ENCODE data around the gene FRYL.
"Not testable (repeated sequence)": the region's sequence is repeated elsewhere in the genome, so short reads cannot be mapped to it uniquely, and the experiment has no call there.

The FRYL gene

DNA sequence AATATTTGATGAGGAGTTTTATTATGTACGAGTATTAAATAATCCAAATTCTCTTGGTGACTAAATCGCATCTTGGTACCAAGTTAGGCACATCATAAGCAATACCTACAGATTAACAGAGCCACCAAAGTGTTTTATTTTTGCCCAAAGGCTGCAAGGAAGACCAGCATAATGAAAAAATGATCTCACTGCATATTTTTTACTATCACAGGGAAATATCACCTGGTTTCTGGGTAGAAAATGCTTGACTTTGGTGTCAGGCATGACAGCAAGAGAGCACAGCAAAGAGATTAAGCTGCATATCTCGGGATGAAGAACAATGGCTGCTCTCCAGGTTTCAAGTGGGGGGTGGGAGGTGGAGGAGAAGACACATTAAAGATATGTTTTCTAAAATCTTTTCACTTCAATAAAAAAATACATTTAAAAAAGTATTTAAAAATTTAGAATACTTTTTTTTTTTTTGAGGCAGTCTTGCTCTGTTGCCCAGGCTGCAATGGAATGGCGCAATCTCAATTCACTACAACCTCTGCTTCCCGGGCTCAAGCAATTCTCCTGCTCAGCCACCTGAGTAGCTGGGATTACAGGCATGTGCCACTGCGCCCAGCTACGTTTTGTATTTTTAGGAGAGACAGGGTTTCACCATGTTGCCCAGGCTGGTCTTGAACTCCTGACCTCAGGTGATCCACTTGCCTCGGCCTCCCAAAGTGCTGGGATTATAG is 86.1 kb downstream of the FRYL start:
- no peak for DNase-seq

DNA sequence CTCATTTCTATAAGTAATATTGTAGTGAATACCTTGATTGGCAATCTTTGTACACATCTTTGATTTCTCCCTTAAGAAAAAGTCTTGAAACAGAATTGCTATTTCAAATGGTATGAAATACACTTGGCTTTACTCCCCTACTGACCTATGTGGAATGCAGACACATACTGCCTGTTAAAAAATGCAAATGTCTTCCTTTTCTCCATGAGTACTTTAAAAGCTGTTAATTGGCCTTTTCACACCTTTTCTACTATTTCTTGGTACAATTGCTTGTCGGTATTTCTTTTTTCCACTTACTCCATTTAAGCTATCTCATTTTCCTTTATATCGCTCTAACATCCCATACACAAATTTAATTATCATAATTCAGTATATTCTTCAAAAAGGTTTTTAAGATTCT is 87.2 kb downstream of the FRYL start:
- DNase-seq: no peak

DNA sequence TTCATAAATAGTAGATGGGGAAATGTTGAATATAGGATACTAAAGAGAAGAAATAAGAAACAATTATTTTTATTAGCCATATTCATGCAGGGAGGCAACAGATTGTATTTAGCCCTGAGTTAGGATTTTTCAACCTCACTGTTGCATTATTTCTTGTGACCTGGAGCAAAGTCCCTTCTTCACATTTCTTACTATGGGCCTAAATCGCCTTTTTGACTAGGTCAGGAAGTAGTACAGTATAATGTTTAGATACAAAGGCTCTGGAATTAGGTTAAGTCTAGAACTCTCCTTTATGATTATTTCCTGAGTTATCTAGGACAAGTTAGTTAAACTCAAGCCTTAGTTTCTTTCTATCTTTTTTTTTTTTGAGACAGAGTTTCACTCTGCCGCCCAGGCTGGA is 88.0 kb downstream of the FRYL start:
- DNase-seq: no peak

DNA sequence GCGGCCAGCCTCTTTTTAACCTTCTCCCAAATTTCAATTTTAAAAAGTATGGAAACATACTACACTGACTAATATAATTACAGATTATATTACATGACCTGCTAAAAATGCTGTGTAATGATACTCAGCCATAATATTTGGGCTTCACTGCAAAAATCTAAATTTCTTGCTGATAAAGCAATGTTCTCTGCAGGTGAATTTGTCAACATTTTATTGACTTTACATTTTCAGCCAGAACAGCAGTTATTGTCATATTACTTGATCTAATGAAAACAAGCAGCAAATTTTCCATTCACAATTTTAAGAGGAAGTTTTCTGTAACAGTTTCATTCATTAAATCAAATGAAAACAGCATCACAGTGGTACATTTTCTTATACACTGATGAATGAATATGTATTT is 91.1 kb downstream of the FRYL start:
- no peak for DNase-seq

DNA sequence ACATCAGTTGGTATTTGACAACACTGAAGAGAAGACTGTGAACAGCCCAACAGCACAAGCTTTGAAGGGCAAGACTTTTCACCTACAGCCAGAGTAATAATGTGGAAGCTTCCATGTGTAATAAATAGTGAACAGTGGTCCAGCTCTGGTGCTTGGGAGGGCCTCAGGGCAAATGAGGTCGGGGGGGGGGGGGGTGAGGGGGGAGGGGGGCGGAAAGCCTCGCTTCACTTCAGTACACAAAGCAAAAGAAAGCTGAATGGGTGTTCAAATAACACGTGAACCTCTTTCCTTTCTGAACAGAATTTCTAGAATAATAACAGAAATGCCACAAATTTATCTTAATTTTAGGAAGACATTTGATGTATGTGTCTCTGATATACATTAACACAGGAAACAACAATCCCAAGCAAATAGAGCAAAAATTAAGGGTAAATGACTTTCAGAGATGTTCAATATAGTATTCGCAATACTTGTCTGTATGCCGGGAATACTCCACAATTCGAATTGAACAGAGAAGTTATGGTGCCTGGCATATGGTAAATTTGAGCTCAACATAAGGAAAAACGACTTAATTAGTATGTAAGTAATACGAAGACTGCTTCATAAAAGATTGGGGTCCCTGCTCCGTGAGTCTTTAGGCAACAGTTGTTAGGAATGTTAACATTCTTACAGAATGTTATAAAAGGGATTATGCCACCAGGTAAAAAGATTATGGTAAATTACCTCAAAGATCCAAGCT is 92.6 kb downstream of the FRYL start:
- no peak for DNase-seq

DNA sequence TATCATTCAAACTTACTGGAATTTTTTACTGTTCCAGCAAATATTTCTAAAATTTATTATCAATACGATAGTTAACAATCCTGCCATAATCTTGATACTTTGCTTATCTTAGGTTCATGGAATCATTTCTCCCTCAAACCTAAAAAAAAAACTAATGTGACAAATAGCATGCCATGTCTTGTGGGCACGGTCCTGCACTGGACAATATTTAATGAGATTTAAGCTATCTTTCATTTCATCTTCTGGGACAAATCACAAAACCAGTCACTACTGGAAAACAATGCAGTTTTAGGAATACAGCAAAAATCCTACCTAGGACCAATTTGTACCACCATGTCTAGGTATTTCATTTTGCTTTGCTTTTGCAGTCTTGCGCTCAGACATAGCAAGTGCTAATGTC is 93.7 kb downstream of the FRYL start:
- no peak for DNase-seq

DNA sequence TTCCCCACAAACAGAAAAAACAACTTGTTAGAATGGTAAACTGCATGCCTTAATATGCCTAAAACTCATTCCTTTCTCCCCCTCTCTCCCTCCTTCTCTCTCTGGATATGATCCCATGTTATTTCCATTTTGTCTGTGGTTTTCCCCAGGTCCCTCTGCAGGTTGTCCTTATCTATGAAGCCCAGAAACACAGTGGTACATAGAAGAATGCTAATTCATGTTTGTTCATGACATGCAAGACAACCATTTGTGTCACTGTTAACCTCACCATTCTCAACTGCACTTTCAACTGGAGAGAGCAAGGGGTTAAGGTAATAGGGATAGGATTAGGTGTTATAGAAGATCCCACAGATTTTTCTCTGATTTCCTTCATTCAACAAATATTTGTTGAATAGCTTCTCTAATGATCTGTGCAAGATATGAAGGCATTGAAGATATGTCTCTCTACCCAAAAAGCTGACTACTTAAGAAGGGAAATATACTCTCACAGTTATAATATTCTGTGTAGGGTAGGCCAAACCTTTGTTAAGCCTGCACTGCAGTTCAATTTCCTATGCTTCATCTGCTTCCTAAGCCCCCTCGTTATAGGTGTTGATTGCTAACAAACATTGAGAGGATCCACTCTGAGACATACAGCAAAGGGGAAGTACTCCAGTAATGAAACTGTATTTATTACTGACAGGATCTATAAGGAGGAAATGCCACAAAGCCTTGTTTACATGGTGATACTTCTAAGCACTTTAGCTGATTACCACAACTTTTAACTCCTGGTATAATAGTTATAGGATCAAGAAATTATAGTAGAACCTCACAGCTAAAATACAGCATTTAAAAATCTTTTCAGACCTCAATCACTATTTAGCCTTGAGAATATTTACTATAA is 96.1 kb downstream of the FRYL start:
- DNase-seq: no peak

DNA sequence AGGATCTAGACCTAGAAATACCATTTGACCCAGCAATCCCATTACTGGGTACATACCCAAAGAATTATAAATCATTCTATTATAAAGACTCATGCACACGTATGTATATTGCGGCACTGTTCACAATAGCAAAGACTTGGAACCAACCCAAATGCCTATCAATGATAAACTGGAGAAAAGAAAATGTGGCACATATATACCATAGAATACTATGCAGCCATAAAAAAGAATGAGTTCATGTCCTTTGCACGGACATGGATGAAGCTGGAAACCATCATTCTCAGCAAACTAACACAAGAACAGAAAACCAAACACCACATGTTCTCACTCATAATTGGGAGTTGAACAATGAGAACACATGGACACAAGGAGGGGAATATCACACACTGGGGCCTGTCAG is 97.2 kb downstream of the FRYL start:
- not testable (repeated sequence) for DNase-seq

DNA sequence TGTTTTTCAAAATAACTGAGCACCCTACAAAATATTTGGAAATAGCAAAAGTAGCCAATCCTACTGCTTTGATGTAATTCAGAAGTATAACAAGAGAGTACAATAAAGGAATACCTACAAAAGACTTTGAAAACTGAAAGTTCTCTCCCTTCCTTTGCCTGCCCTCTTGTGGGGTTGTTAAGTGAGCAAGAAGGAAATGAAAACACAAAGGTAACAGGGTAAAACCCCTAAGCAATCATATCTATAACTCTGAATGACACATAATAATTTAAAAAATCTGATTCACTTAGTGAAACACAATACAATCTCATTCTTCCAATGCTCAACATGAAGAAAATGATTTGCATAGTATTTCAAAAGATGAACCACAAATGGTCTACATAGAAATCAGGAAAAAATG is 98.2 kb downstream of the FRYL start:
- peak; percentile 49 for DNase-seq

DNA sequence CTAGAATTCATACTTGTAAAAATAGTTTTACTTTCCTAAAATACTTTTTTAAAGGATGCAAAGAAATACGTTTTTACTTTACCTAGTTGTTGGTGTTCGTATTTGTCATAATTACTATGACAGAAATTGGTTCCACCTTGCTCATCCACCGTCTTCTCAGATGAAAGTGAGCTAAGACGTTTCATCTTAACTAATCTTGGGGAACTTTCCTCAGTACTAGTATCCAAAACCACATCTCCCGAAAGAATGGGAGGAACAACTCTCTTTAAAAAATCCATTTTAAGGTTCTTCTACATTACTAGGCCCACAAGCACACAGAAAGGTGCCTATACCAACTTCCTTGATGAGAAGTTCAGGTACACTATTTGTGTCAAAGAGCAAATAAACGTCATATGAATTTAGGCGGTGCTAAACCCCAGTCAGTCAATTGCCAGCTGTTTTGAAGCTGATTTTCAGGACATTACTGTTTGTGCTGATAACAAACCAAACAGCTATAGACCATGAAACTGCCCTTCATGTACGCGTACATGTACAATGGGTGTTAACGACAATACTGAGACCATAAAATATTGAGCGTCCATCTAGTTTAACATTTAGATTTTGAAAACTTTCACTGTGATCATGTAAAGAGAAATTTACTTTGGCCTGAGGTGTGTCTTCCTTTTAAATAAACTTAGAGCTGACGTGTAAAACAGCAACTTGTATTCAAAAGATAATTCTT is 99.1 kb downstream of the FRYL start:
- DNase-seq: no peak

DNA sequence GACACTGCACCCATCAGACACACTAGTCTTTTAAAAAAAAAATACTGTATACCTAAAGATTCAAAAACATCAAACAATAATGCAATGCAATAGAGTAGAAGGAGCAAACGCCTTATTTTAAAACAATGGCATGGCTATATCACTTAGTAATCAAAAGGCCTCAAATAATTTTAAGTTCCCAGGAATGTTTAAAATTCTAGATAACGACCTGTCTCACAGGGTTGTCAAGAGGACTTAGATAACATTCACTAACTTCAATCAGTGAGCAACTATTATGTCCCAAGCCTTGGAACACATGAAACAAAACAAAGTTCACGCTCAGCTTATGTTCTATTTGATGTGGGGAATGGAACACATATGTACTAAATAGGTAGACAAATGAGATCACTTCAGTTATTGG is 106.5 kb downstream of the FRYL start:
- no peak for DNase-seq

DNA sequence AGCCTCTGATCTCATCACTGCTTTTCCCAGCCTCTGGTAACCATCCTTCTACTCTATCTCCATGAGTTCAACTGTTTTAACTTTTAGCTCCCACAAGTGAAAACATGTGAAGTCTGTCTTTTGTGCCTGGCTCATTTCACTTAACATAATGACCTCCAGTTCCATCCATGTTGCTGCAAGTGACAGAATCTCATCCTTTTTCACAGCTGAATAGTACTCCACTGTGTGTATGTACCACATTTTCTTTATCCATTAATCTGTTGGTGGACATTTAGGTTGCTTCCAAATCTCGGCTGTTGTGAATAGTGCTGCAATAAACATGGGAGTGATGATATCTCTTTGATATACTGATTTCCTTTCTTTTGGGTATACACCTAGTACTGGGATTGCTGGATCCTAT is 109.5 kb downstream of the FRYL start:
- DNase-seq: no peak

DNA sequence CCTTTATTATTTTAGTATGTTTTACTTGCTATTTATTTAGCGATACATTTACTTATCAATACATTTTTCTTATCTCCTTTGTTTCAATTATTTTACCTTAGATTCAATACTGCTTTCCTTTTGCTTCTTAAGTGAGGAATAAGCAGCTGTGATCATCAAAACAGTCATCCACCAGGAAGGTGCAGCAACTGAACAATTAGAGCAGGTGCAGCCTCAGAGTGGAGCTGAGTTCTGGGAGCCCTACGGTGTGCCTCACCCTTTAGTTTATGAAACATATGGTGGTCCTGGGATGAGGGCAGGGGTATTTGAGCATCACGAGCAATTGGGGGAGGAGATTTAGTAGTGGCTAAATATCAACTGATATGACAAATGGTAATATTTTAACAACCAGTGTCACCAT is 111.0 kb downstream of the FRYL start:
- no peak for DNase-seq

DNA sequence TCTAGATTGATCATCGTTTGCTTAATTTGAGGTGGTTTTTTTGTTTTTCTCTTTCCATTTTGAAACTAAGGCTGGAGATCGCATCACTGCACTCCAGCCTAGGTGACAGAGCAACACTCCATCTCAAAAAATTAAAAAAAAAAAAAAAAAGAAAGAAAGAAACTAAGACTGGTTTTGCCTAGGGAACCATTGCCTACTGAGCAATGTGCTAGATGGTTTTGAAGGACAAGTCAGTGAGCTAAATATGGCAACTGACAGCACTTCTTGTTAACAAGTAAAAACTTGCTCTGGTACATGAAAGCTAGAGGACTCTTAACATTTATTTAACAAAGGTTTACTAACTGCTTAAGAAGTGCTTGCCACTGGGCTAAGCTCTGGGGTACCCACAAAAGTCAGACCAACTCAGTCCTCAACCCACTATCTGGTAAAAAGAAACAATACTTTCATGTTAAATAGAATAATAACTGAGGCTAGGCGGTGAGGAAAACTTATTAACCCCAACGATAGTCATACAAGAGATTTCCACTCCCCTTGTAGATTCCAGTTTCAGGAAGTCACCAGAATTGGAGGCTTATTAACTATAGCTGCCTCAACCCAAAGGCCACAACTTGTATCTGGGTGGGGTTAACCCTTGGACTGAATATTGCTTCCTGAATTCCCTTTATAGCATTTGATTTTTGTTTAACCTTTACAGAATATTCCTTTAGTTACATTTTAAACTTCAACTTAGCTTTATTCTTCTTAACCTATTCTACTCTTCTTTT is 111.6 kb downstream of the FRYL start:
- DNase-seq: no peak

DNA sequence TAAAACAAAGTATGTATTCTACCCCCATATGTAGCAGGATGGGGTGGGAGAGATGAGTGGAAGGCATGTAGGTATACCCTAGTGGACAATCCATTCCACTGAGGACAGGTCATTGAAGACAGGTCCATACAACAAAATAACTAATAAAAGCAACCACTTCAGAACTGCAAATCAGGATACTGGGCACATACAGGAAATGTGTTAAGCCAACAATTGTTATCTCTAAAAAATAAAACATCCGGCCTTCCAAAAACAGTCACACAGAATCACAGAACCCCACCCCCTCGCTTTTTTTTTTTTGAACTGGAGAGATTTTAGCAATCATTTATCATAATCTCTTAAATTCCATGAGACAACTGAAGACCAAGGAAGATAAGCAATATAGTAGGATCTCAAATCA is 112.9 kb downstream of the FRYL start:
- DNase-seq: no peak

DNA sequence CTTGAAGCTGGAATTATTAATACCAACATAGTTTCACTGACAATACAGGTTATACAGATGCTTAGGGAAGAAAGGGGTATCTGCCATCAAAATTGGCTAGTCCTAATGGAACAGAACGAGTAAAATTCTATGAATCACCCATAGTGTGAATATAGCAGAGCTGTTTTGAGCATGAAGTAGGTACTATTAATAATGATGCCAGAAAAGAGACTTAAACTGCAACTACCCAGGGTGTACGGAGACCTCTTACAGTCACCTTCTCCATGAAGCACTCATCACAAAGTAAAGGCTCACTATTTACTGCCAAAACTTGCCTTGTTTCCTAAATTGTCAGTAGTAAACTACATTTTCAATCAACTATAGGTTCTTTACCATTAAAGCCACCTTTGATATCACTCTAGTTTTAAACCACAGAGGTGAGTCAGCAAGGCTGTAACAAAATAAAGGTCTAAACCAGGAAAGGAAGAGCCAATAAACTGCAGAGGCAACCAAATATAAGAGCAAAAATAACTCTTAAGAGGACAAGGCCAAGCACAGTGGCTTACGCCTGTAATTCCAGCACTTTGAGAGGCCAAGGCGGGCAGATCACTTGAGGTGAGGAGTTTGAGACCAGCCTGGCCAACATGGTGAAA is 114.4 kb downstream of the FRYL start:
- no peak for DNase-seq

DNA sequence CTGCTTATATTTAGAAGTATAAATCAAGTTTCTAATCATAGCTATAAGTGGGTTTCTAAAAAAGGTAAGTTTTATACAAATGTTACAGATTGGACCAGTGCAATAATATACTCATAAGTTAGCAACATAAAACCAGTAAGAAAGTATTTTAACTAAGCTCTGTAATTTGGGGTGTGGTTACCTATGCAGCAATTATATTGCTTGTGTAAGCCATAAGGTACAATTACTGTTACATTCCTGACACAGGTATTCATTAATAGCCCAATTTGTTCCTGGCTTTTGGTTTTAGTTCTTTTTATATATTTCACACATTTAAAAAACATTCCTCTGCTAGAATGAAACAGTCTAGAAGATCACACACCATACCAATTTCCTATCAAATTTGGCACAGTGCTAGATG is 115.1 kb downstream of the FRYL start:
- DNase-seq: no peak

DNA sequence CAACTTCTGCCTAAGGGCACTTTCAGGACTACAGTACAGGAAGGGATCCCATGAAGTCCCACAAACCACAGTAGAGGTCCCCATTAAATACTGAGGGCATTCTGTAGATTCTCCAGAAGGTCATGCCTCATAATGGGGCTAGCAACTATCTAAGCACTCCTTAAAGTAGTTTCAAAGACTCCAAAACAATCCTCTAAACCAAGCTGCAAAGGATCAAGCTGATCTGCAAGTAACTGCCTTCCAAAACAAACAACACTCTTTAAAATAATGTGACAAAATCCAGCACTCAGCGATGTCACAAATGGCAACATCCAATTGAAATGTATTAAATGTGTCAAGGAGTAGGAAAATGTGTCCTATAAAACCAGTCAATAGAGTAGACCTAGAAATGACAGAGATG is 118.7 kb downstream of the FRYL start:
- no peak for DNase-seq

DNA sequence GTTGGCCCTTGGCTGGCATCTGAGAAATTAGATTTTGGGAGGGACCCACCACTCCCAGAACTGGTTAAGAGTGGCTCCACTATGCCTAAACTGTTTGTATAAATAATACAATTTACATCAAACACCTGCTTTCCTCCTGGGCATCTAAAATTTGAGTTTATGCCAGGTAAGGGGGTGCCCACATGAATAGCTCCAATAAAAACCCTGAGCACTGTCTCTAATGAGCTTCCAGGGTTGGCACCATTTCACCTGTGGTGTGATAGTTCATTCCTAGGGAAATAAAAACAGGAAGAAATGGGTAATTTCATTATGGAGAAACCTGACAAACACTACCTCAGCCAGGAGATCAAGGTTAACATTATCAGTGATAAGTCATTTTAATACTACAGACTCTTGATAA is 119.7 kb downstream of the FRYL start:
- DNase-seq: no peak

DNA sequence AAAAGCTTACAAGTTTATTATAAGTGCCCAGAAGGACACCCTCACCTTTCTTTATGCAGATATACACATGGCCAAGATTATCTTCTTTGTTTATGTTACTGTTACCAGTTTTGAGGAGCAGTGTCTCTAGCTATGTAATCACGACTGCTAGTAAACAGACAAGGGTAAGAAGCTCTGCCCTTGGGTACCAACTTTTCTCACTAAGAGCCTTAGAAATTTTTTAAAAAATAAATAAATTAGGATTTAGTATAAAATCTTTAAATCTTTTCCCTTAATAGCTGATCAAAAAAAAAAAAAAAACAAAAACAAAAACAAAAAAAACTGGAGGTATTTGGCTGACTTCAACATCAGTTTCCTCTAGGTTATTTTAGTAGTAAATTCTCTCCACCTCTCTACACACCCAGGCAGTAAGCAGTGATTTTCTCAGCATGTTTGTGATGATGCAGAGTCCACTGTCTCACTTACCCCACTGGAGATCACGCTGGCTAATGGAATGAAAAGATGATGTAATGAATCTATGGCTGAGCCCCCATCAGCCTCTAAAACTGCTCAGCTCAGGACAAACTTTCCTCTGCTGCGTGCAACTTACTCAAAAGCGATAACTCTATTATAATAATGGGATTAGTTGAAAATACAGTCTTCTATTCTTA is 125.9 kb downstream of the FRYL start:
- no peak for DNase-seq

Data from CD4-positive, alpha-beta T cell treated with Interleukin-12 subunit alpha and Interleukin-12 subunit beta, for 1 hour (primary cell).